ENCODE results near the gene LDLRAD4.

LDLRAD4 gene

DNA sequence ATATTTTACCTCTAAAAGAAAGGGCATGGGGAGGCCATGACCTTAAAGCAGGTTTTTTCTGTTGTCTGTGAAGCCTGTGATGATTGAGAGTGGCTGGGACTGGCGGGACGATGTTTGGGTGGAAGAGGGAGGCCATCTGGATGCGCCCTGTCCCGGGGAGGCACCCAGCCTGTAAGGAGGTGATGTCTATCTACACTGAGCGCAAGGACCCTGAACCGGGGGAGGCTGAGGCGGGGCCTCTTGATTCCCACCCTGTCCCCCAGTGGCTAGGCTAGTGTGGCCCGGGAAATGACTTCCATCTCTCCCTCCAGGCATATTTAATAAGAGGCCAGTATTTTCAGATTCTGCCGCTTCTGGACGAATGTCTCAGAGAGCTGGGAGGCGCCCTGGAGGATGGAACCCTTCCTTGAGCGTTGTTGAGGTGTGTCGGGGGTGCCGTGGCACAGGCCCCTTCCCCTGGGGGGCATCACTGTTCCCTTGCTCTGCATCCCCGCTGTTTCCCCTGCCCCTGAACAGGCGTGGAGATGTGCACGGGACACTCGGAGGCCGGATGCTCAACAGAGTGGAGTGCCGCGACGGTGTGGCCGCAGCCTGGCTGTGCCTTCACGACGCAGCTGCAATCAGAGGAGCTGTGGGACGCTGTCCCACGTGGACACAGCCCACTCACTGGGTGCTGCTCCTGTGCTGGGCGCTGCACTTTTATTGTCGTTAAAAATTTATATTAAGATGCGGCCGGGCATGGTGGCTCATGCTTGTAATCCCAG, 185.4 kb downstream of the LDLRAD4 start:
- no peak for DNase-seq

DNA sequence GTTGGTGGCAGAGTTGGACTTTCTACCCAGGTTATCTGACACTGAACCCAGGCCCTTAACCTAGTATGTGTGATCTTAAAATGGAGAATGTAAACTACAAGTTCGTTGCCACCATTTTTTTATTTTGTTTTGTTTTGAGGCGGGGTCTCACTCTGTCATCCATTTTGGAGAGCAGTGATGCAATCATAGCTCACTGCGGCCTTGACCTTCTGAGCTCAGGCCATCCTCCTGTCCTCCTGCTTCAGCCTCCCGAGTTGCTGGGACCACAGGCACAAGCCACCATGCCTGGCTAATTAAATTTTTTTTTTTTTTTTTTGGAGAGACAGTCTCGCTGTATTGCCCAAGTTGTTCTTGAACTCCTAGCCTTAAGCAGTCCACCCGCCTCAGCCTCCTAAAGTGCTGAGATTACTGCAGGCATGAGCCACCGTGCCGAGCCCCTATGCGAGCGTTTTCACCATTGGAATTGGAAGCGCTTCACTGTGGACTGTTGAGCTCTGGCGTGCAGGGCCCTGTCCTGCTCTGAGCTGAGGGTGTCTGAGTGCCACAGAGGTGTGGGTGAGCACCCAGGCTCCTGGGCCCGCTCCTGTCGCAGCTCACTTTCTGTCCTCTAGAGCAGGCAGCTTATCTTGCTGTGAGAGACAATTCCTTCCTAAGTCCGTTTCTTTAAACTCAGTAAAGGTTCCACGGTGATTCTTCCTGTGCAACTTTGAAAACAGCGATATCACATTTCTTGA, 186.9 kb downstream of the LDLRAD4 start:
- no peak for DNase-seq

DNA sequence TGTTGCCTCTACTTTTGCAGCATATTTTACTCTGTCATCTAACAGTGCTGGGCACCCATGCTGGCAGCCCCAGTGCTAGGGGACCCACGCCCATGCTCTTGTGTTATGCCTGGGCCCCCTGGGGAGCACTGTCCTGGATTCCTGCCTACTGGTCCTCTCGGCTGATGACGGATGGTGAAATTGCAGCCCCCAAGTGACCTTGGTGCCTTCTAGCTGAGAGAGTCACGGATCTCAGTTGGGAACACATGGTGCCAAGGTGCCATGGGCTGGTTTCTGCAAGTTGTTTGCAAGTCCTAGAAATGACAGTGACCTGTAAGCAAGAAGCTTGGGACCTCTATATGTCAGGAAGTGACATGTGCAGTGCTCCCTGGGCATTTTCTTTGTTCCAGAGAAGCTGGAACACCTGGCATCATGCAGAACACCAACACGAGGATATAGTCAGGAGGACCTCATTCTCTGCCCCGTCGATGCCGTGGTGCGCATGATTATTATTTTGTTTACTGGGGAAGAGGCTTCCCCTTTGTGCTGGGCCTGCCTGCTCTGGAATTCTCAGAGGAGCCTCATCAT, 187.6 kb downstream of the LDLRAD4 start:
- DNase-seq = no peak

DNA sequence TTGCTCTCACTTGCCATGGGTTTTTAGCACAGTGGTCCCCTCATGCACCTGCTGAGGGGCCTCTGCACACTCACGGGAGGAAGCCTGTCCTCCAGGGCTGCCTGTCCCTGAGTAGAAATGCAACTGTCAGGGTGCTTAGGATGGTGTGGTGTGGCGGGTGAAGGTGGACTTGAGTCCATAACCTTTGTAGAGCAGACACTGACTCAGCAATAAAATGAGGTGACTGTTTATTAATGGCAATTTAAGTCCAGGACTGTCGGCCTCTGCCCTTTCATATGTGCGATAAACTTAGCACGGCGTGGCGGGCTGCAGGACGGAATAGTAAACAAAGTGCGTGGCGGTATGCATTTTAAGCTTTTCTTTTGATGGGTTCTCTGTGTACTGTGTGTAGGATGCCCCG, 188.2 kb downstream of the LDLRAD4 start:
- DNase-seq = no peak

DNA sequence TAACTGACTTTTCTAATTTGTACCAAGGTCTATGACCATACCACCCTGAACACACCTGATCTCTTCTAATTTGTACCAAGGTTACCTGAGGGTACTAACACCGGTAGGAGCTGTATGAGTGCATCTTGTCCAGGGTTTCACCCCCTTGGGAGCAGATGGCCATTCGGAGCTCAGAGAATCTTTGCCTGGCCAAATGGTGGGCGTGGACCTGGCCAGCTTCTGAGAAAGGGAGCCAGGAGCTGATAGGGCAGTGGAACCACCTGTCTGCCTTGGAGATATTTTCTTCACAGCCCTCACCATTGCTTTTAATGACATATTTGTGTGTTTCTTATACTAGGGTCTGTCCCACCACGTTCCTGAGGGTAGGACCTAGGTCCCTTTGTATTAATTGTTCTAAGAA, 188.9 kb downstream of the LDLRAD4 start:
- no peak for DNase-seq

DNA sequence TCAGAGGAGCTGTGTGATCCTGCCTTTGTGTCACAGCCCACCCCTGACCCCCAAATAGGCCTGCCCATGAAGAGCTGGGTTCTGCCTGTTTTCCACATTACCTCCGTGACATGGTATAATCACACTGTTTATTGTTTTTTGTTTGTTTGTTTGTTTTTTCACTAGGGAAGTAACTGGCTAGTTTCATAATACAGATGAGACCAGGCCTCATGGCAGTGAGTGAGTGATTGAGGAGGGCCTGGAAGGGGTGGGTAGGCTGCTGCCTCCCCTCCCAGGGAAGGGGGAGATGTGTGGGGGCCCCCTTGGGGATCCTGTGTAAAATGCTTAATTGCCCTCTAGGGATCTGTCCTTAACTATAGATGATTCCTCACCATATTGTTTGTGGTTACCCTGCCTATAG, 190.5 kb downstream of the LDLRAD4 start:
- no peak for DNase-seq

DNA sequence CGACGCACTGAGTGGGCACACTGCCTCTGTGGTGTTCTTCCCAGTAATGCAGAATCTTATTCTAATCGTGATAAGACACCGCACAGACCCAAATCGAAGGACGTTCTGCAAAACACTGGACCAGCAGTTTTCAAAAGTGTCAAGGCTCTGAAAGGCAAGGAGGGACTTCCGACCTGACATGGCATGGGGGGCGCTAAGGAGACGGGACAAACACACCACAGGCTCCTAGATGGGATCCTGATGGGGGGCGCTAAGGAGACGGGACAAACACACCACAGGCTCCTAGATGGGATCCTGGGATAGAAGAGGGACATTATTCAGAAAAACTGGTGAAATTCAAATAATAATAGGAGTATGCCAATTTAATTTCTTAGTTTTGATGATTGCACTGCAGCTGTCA, 191.4 kb downstream of the LDLRAD4 start:
- DNase-seq = no peak

DNA sequence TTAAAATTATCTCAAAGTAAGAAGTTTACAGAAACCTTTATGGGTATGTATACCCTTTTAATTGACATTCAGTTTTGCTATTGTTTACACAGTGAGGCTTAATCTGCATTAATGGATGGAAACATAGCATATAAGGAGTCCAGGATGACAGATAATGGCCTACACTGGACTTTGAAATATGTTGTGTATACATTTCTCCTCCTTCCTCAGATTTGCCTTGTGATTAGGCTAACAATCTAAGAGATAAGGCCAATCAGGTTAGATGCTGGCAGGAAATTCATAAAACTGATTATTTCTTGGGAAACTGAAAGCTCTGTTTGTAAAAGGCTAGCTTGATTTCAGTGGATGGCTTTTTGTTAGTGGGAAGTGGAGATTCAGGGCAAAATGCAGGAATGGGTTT, 191.9 kb downstream of the LDLRAD4 start:
- no peak for DNase-seq

DNA sequence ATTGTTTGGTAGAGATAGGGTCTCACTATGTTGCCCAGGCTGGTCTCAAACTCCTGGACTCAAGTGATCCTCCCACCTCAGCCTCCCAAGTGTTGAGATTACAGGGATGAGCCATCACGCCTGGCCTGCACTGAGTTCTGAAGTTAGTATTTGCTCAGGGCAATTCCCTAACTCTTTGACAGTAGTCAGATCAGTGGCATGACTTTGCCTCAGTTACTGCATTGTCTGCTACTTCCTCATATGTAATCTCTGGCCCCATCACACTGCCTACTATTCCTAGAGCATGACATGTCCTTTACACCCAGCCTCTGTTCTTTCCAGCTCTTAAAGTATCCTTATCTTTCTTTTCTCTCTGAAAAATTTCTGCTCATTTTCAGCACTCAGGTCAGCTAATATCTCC, 193.5 kb downstream of the LDLRAD4 start:
- no peak for DNase-seq

DNA sequence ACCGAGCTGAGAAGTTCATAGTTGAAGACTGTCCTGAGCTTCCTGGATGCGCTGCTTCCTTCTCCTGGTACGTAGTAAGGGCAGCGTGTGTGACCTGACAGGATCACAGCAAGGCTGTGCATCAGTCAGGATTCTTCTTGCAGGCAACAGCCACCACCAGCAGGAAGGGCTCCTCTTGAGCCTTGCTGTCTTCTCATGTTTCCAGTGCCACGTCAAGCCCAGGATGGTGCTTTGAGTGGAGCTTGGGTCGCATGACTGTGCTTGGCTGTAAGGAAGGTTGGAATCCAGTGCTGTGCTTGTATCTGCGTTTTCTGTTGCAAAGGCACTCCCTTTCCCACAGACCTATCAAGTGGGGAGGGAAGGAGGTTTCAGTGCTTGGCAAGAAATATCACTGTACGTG, 194.3 kb downstream of the LDLRAD4 start:
- no peak for DNase-seq

DNA sequence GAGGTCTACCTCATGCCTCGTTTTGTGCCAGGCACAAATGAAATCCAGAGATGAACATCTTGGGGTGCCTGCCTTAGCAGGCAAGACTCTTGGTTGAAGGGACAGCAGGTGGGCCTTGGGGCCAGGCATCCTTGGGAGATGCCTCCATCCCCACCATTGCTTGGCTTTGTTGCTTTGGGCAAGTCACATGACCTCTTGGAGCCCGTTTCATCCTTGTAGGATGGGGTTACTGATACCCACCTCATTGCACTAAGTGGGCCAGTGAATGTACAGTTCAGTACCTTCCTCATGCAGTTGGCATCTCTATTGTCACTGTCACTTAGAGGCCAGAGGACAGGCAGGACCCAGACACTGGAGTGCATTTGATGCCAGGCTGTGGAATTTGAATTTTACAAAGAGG, 195.5 kb downstream of the LDLRAD4 start:
- no peak for DNase-seq

DNA sequence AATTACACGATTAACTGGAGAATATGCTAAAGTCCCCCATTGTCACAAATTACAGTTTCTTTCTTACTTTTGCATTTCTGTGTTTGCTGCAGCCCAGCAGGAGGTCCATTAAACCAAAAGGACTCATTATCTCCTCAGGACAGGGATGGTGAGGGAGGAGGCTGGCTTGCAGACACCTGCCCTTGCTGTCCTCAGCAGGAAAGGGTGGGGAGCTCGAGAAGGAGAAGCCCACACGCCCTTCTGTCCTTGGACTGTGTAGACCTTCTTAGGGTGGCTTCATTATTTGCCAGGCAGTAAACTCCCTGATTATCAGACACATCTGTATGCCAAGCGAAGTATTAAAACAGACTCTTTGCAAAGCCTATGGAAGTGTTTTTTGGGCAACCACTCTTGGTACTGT, 196.0 kb downstream of the LDLRAD4 start:
- no peak for DNase-seq

DNA sequence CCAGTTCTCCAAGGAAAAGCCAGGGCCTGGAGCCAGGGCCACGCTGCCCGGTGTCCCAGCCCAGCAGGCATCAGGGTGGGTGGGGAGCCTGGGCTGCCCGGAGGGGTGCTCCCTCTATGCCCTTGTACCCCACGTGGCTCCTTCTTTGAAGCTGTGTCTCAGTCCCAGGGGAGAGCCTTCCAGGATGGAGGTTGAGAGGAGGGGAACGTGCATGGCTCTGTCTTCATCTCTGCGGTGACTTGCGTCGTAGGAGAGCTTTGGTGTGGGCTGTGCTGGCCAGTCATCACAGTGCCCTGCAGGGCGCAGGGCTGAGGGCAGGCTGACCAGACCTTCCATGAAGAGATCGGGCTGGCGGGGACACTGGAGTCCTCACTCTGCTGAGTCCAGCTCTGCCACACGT, 197.2 kb downstream of the LDLRAD4 start:
- DNase-seq = no peak

DNA sequence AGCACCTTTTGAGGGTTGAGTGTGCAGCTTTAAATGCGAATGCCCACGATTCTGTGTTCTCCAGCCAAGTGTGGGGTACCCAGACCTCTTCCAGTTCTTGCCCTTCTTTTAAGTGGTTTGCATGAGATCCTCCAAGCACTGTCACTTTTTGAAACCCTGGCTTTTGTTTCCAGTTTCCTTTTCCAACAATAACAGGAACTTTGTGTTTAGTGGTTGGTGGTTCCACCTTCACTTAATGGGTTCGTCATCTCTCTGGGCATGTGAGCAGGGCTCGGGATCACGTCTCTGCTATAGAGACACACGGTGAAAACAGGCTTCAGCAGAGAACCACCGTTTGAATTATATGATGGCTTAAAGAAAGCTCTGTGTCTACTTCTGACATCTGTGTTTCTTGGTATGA, 197.6 kb downstream of the LDLRAD4 start:
- no peak for DNase-seq

DNA sequence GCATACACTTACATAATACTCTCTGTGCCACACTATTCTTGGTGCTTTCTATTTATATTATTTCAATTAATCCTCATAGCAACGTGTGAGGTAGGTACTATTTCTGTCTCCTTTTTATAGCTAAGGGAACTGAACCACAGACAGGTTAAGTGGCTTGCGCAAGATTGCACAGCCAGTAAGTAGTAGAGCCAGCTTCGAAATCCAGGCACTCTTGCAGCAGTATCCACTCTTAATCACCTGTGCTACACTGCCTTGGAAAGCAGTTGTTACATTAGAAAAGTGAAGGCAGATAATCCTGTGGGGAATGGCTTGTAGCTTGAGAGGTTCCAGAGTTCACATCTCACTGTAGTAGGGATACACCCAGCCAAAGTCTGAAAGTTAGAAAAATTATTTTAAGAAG, 198.3 kb downstream of the LDLRAD4 start:
- no peak for DNase-seq

DNA sequence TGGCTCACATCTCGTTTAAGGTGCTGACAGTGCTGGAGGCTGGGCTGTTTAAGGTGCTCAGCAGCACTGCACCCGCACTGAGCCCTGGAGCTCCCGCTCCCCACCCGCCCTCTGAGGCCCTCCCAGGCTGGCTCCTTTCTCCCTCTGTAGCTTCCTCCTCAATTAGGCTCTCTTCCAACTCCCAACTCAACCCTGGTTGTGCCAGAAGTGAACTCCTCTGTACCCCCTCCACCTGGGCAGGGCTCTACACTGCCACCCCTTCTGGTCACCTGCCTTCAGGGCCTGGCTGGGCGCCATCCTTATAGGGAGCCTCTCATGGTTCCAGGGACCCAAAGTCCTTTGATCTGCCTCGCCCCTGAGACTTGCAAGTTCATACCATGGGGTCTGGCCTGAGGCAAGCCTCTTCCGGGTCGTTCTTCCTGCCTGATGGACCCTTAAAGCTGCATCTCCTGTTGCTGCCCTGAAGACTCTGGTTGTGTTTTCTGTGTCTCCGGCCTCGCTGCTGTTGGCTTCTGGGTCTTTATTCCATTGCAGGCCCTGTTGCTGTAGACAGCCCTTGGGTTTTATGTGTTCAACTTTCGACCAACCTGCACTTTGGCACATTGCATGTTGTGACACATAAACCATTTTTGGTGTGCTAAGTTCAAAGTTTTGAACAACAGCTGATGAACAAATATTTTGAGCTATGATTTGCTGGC, 199.6 kb downstream of the LDLRAD4 start:
- no peak for DNase-seq

DNA sequence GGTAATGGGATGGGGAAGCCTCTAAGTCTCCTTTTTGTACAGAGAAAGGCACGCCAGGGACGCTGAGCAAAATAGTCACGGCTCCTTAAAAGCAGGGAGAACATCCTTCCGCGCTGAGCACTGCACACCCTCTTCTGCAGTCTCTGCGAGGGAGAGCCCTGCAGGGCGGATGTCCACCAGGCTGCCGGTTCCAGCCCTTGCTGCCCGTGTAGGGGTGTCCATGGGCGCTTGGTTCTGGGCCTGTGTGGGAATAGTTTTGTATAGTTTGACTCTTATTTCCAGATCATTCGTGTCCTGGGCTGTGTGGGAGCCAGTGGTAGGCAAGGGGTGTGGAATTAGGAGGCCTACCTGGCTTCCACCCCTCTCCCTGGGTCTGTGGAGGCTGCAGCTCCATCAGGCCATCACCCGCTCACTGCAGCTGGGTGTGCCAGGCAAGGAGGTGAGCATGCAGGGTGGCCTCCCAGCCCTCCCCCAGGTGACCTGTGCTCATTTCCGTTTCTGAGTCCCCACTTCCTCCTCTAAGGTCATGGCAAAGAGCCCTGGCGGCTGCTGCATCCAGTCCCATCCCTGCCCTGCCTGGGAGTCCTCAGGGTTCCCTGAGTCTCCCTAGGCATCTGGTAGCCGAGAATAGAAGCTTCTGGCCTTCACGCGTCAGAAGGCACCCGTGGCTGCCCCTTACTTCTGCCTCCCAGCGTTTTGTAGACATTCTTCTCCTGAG, 202.6 kb downstream of the LDLRAD4 start:
- DNase-seq = no peak

DNA sequence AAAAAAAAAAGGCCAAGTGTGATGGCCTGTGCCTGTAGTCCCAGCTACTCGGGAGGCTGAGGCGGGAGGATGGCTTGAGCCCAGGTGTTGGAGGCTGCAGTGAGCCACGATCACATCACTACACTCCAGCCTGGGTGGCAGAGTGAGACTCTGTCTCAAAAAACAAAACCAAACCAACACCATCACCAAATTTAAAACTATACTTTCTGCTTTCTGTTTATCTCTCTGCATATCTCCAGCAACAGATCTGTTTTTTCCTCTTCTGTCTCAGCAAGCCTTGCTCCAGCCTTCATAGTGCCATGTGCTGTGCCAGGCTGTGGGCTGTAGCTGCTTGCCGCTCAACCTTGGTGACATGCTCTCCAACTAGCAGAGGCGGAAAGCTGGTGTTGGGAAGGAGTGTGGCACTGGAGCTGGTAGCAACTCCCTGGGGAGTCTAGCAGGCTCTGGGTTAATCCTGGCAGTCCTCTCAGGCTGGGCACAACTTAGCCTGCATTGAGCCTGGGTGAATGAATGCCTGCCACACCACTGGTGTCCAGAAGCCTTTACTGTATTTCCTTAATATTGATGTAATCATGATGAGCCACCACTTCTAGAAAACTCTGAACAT, 204.1 kb downstream of the LDLRAD4 start:
- DNase-seq = no peak

DNA sequence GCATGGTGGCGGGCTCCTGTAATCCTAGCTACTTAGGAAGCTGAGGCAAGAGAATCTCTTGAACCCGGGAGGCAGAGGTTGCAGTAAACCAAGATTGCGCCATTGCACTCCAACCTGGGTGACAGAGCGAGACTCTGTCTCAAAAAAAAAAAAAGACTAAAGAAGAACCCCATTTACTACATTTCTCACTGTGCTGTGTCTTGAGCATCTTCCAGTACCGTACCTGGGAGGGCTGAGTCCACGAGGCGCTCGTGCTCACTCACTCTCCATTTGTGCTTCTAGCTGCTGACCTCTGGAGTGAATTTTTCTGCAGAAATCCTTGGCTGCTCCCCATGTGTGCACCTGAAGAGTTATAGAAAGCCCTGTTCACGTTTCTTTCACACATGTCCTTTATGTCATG, 204.8 kb downstream of the LDLRAD4 start:
- no peak for DNase-seq

DNA sequence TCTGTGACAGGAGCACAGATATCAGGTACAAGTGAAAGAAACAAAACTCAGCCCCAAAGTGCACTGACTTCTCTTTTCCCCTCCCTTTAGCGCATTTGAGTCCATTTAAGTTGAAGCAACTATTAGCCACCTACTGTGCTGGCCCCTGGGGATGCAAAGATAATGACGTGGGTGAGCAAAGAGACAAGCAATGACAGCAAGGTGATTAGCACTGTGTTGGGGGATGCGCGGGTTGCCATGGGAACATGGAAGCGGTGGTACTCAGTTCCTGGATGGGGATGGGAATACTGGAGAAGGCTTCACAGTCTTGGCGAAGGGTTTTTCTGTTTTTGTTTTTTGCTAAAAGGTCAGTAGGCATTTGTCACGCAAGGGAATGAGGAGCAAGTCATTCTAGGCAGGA, 205.8 kb downstream of the LDLRAD4 start:
- no peak for DNase-seq

DNA sequence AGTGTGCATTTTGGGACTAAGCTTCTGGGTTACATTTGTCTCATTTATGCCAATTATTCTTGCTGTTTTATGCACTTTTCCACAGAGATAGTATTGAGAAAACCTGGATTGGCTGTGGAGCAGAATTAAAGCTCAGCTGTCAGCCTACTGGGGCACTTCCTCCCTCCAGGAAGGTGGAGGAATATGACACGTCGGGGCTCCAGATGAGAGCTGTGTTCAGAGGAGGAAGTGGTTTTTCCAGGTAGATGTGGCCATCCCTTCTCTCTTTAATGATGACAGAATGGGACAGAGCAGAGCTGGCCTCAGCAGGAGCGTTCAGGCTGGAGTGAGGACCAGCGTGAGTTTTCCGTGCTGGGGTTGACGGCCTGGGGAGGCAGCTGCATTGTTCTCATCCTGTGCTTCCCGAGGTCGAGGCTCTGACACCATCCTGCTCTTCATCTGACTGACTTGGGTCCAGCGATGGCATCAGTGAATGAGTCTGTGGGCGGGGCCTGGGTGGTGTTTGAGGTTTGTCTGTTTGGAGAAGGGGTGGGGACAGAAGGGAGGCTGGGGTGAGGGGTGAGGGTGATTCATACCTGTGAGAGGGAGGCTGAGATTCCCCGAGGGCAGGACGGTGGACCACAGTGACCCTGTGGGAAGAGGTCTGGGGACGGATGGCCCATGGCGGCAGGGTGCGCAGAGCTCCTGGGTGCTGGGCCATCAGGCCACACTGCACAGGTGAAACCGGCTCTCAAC, 207.0 kb downstream of the LDLRAD4 start:
- DNase-seq = no peak

Data from hypothalamus (tissue), 51 donors.